ENCODE measurements around the gene ATP6V1G1. TPM values are rescaled to one million over a fixed set of nuclear protein-coding genes. Genes with fewer than 3 reads are reported as not detected.

Gene ATP6V1G1
- total RNA-seq, 2 experiments from 2014 or later = 92.4 to 94.2 TPM

GRCh38 chr9:114643001-114643400 is 55.4 kb downstream of the ATP6V1G1 start:
- H3K4me3 Mint-ChIP-seq = no peak overlapping the region
- H3K4me1 Mint-ChIP-seq = no peaks in the 10 kb centered on the region
- ChIA-PET POLR2A (no interaction called here), CTCF (interaction anchor here (1.4 kb wide), 1 partner anchor 11 kb away, joined by 4 read pairs; no protein-coding TSS in a partner anchor)
- no peak for DNase-seq
- H3K36me3 Mint-ChIP-seq (ENCODE audit: low read depth) = peaks cover 55% of the 10 kb centered on the region
- H3K27ac Mint-ChIP-seq = no peak overlapping the region
- no peaks in the 10 kb centered on the region for H3K27me3 Mint-ChIP-seq
- no peaks in the 10 kb centered on the region for H3K9me3 Mint-ChIP-seq

GRCh38 chr9:114643896-114644295 is 56.3 kb downstream of the ATP6V1G1 start:
- Mint-ChIP-seq H3K27ac (no peak overlapping the region), H3K4me1 (no peaks in the 10 kb centered on the region), H3K36me3 (ENCODE audit: low read depth) (peaks cover 57% of the 10 kb centered on the region), H3K9me3 (no peaks in the 10 kb centered on the region), H3K4me3 (no peak overlapping the region), H3K27me3 (no peaks in the 10 kb centered on the region)
- CTCF ChIA-PET = interaction anchor here (1.1 to 3.7 kb wide), 4 partner anchors 9 to 238 kb away, joined by 3 to 11 read pairs (median 6); no protein-coding TSS in a partner anchor
- POLR2A ChIA-PET = no interaction called here
- no peak for DNase-seq

Other genes starting within 250 kb of the ATP6V1G1 start
- gene AKNA, start 199.8 kb upstream of the ATP6V1G1 start, total RNA-seq = 100 to 1,000 TPM; 350 to 355 TPM
- 1 to 10 TPM; 4.5 to 4.8 TPM for gene WHRN, start 82.3 kb upstream of the ATP6V1G1 start, total RNA-seq
- 10 to 100 TPM; 18.1 to 20.1 TPM for gene TMEM268, start 23.5 kb downstream of the ATP6V1G1 start, total RNA-seq
- gene TEX53, start 70.0 kb downstream of the ATP6V1G1 start, total RNA-seq = not detected
- gene TEX48, start 94.4 kb downstream of the ATP6V1G1 start, total RNA-seq = 1 to 10 TPM in 1 of 2 experiments, under 1 TPM in 1; 0.48 to 1.5 TPM
- under 1 TPM; 0.03 TPM for gene TNFSF15, start 218.3 kb downstream of the ATP6V1G1 start, total RNA-seq

All from activated CD4-positive, alpha-beta memory T cell treated with anti-CD3 and anti-CD28 coated beads, Interleukin-2, amount 10 ng/mL, durations not matched to agents 7 days and 5 days (primary cell).